ENCODE results near the gene ABL1. TPM values are rescaled to one million over a fixed set of nuclear protein-coding genes. Genes with fewer than 3 reads are reported as not detected.

Gene ABL1
- total RNA-seq, 1 donor from 2014 or later: 30.7 TPM

DNA sequence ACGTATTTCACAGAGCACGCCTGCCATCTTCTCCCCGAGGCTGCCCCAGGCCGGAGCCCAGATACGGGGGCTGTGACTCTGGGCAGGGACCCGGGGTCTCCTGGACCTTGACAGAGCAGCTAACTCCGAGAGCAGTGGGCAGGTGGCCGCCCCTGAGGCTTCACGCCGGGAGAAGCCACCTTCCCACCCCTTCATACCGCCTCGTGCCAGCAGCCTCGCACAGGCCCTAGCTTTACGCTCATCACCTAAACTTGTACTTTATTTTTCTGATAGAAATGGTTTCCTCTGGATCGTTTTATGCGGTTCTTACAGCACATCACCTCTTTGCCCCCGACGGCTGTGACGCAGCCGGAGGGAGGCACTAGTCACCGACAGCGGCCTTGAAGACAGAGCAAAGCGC, 51.9 kb downstream of the ABL1 start:
- Histone ChIP-seq H3K27ac (replicated peaks) (no peak overlapping the region), H3K4me1 (no peaks in the 10 kb centered on the region), H3K4me3 (no peak overlapping the region), H3K9me3 (replicated peaks) (no peaks in the 10 kb centered on the region), H3K27me3 (ENCODE audit: low read depth) (no peaks in the 10 kb centered on the region), H3K36me3 (peaks cover 91% of the 10 kb centered on the region)
- intact Hi-C loops (cut with micrococcal nuclease): no loop called here
- DNase-seq: no peak
- TF ChIP-seq, protein P1, sequence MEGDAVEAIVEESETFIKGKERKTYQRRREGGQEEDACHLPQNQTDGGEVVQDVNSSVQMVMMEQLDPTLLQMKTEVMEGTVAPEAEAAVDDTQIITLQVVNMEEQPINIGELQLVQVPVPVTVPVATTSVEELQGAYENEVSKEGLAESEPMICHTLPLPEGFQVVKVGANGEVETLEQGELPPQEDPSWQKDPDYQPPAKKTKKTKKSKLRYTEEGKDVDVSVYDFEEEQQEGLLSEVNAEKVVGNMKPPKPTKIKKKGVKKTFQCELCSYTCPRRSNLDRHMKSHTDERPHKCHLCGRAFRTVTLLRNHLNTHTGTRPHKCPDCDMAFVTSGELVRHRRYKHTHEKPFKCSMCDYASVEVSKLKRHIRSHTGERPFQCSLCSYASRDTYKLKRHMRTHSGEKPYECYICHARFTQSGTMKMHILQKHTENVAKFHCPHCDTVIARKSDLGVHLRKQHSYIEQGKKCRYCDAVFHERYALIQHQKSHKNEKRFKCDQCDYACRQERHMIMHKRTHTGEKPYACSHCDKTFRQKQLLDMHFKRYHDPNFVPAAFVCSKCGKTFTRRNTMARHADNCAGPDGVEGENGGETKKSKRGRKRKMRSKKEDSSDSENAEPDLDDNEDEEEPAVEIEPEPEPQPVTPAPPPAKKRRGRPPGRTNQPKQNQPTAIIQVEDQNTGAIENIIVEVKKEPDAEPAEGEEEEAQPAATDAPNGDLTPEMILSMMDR (IDR thresholded peaks at IDR 0.05; ENCODE audit: borderline replicate concordance): no peak

DNA sequence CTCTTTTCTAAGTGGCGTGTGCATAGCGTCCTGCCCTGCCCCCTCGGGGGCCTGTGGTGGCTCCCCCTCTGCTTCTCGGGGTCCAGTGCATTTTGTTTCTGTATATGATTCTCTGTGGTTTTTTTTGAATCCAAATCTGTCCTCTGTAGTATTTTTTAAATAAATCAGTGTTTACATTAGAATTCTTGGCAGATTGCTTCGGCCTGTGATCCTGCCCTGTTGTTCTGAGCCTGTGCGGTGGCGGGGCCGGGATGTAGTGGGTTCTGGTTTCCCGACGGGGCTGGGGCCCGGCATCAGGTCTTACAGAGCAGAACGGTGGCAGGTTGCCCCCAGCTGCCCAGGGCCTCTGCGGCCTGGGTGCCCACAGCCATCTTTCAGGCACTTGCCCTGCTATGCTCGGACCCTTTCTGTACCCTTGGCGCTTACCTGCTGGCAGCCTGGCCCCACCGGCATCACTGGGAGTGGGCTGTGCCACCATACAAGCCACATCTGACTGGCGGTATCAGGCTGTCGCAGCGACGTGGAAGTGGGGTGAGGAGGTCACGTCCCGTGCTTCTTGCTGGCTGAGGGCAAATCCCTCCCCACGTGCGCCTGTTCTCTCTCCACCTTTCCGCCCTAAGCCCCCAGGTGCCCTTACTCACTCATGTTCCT, 52.6 kb downstream of the ABL1 start:
- no peaks in the 10 kb centered on the region for H3K27me3 ChIP-seq (ENCODE audit: low read depth)
- H3K4me1 ChIP-seq: peaks cover 3% of the 10 kb centered on the region
- intact Hi-C loops (cut with micrococcal nuclease): no loop called here
- H3K27ac ChIP-seq (replicated peaks): no peak overlapping the region
- H3K9me3 ChIP-seq (replicated peaks): no peaks in the 10 kb centered on the region
- TF ChIP-seq, protein P1 (IDR thresholded peaks at IDR 0.05; ENCODE audit: borderline replicate concordance): no peak
- H3K36me3 ChIP-seq: peaks cover 84% of the 10 kb centered on the region
- no peak overlapping the region for H3K4me3 ChIP-seq
- DNase-seq: no peak

DNA sequence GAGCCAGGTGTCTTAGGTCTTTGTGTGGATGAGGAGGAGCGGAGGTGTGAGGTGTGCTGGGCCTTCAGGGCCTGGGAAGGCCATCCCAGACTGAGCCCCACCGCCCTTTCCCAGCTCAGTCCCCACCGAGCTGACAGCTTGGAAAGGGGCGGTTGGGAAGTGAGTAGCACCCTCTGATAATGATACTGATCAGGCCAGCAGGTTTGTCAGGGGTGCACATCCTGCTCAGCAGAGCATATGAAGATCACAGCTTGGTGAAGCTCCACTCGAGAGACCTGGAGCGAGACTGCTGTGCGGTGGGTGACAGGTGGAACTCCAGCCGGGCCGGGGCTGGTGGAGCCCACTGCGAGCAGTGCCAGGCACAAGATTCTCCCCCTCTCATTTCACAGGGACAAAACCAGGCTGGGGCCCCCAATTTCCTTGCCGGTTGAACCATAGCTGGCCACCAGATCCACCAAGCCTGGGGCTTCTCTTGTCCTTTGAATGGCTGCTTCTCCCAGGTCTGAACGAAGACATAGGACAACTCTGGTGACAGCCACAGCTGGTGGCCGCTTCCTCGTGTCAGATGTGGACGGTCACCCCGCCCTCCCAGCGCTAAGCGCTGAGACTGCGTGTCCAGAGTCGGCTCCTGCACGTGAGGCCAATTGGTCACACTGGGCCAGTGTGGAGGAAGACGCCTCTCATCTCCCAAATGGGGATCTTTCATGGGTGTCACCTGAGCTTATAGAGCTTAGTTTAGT, 53.3 kb downstream of the ABL1 start:
- Histone ChIP-seq H3K36me3 (peaks cover 78% of the 10 kb centered on the region), H3K4me1 (peaks cover 9% of the 10 kb centered on the region), H3K27ac (replicated peaks) (no peak overlapping the region), H3K27me3 (ENCODE audit: low read depth) (no peaks in the 10 kb centered on the region), H3K4me3 (no peak overlapping the region), H3K9me3 (replicated peaks) (no peaks in the 10 kb centered on the region)
- no peak for DNase-seq
- TF ChIP-seq, protein P1 (IDR thresholded peaks at IDR 0.05; ENCODE audit: borderline replicate concordance): no peak
- intact Hi-C loops (cut with micrococcal nuclease): no loop called here

DNA sequence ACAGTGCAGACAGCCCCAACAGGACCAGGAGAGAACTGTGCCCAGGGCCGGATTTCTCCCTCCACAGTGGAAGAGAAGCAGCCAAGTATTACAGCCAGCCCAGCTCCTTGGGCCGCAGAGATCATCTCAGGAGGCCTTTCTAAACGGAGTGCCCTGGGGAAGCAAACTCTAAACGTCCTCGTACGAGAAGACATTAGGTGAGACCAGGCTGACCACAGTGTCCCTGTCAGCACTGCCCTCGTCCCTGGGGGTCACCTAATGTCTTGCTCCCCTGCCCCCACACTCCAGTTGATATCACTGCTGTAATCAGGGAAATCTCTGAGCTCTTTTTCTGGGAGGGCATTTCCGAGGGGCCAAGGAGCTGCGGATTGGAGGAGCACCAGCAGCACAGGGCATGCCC, 55.1 kb downstream of the ABL1 start:
- intact Hi-C loops (cut with micrococcal nuclease): no loop called here
- TF ChIP-seq, protein P1 (IDR thresholded peaks at IDR 0.05; ENCODE audit: borderline replicate concordance): no peak
- Histone ChIP-seq H3K4me3 (no peak overlapping the region), H3K27ac (replicated peaks) (no peak overlapping the region), H3K4me1 (peaks cover 27% of the 10 kb centered on the region), H3K36me3 (peaks cover 59% of the 10 kb centered on the region), H3K9me3 (replicated peaks) (no peaks in the 10 kb centered on the region), H3K27me3 (ENCODE audit: low read depth) (no peaks in the 10 kb centered on the region)
- no peak for DNase-seq

DNA sequence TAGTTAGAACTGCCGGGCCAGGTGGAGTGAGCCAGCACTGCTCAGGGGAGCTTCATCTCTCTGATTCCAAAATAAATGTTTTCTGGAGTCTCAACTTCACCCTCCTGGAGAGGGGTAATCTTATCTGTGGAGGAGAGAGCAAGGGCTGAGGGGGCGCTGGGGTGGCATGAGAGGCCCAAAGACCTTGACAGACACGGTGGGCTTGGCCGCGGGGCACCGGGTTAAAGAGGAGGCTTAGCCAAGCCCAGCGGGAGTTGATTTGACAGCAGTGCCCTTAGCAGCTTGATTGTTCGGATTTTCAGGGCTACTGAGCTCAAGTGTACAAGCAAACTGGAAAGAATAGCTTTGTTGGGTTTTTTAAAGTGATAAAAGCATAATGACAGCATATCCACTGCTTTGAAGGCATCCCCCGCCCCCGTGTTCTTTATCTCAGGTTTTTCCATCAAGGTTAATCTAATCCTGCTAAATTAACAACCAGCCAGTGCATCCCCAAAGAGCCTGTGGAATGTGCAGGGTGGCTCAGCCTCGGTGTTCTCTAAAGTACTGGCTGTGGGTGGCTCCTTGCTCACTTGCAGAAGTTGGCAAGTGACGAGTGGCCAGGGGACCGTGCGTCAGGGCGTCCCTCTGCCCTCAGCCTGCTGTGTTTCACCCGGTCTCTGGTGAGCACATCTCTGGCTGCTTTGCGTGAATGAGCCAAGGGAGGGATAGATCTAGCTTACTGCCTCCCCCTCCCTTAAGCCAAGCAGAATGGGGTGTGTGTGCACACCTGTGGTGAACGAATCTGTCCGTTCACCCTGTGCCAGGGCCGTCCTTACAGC, 56.0 kb downstream of the ABL1 start:
- intact Hi-C loops (cut with micrococcal nuclease): no loop called here
- H3K4me3 ChIP-seq: no peak overlapping the region
- TF ChIP-seq, protein P1 (IDR thresholded peaks at IDR 0.05; ENCODE audit: borderline replicate concordance): no peak
- no peaks in the 10 kb centered on the region for H3K27me3 ChIP-seq (ENCODE audit: low read depth)
- peaks cover 36% of the 10 kb centered on the region for H3K4me1 ChIP-seq
- peaks cover 50% of the 10 kb centered on the region for H3K36me3 ChIP-seq
- H3K9me3 ChIP-seq (replicated peaks): no peaks in the 10 kb centered on the region
- H3K27ac ChIP-seq (replicated peaks): no peak overlapping the region
- no peak for DNase-seq

Data from left ventricle myocardium inferior (tissue), 1 donor.